ENCODE results near the gene RNASE12. TPM values are rescaled to one million over a fixed set of nuclear protein-coding genes. Genes with fewer than 3 reads are reported as not detected.

Gene RNASE12, protein sequence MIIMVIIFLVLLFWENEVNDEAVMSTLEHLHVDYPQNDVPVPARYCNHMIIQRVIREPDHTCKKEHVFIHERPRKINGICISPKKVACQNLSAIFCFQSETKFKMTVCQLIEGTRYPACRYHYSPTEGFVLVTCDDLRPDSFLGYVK
- total RNA-seq (not detected), polyA plus RNA-seq (not detected)

DNA sequence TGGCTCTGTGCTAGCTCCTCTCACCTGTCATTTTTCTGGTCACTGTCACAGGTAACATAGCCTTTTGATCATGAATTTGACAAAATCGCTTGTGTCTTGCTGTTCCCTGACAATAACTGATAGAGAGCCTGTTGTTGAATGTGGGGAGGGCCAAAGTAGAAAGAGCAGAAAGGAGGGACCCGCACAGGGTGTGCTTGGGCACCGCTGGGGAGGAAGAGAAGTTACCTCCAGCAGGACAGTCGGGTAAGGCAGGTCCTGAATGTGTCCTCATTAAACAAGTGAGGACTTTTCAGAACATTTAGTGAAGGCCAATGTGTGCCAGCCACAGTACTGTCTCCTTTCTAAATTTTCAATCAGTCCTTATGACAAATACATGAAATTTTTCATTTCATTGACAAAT lies at the start of gene RNASE12:
RNASE12 (minus strand) TSS at position 142 of the 400 bp plus-strand sequence. CDS start 653 bp downstream, outside the sequence.
- H3K4me1 ChIP-seq (ENCODE audit: insufficient read depth) = no peaks in the 10 kb centered on the region
- no peaks in the 10 kb centered on the region for H3K36me3 ChIP-seq (ENCODE audit: insufficient read depth)
- H3K27ac ChIP-seq (ENCODE audit: low read depth) = no peak within 1 kb of the TSS
- no peak for DNase-seq (ENCODE audit: extremely low spot score)
- H3K4me3 ChIP-seq (ENCODE audit: low read depth, low read length) = no peak within 1 kb of the TSS
- 81% methylated on average over 4 of the region's 4 CpGs for WGBS

DNA sequence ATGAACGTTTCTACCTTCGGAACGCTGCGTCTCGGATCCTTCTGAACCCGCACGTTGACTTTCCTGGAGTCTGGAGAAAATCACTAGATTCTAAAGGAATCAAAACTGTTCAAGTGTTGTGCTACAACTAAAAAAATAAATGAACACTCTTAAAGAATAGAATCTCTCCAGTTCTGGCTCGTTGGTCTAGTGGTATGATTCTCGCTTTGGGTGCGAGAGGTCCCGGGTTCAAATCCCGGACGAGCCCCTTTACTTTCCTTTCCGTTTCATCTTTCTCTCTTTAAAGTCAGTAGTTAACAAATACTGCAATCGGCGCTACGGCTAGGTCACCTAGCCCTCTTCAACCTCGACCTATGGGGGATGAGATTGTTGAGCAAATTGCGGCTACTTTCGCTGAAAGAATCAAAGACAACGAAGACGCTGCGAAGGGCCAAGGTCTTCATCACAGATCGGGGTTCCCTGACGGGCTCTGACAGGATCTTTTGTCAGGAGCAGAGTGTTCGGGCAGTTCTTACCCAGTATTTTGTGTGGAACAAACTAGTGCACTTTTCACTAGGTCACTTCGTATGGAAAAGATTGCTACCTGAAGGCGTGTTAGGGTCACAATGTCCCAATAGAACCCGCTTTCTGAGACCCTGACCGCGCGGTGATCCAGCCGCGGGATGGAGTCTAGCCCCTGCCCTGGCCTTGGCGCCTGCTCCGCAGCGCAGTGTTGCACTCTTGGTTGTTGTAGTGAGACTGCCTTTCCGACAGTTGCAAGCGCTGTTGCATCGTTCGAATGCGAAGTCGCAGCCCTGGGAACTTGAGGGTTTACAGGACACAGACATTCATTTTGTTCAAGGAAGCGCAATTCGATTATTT lies 41.9 kb upstream of the RNASE12 start:
- Histone ChIP-seq H3K4me1 (ENCODE audit: insufficient read depth) (peaks cover 2% of the 10 kb centered on the region), H3K27ac (ENCODE audit: low read depth) (no peak overlapping the region), H3K4me3 (ENCODE audit: low read depth, low read length) (no peak overlapping the region), H3K36me3 (ENCODE audit: insufficient read depth) (no peaks in the 10 kb centered on the region)
- DNase-seq (ENCODE audit: extremely low spot score) = no peak
- 3% methylated on average over 45 of the region's 45 CpGs for WGBS

DNA sequence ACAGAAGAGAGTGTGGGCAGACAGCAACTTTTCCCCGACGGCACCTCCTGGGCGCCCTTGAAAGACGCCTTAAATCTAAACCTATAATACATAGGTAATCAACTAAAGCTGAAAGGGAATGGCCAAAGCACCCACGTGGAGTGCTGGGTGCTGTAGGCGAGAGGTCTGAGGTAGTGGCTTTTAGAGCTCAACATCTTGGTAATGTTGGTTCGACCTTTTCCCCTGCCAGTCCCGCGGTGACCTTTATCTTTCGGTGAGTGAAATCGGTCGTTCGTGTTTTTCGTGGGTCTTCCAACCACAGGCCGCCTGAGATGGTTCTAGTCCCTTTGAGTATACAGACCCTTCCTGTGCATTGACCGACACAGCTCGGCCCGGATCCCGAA lies 41.3 kb upstream of the RNASE12 start:
- Histone ChIP-seq H3K36me3 (ENCODE audit: insufficient read depth) (no peaks in the 10 kb centered on the region), H3K4me1 (ENCODE audit: insufficient read depth) (peaks cover 2% of the 10 kb centered on the region), H3K4me3 (ENCODE audit: low read depth, low read length) (no peak overlapping the region), H3K27ac (ENCODE audit: low read depth) (no peak overlapping the region)
- WGBS = under 1% methylated on average over 19 of the region's 19 CpGs
- DNase-seq (ENCODE audit: extremely low spot score) = no peak

DNA sequence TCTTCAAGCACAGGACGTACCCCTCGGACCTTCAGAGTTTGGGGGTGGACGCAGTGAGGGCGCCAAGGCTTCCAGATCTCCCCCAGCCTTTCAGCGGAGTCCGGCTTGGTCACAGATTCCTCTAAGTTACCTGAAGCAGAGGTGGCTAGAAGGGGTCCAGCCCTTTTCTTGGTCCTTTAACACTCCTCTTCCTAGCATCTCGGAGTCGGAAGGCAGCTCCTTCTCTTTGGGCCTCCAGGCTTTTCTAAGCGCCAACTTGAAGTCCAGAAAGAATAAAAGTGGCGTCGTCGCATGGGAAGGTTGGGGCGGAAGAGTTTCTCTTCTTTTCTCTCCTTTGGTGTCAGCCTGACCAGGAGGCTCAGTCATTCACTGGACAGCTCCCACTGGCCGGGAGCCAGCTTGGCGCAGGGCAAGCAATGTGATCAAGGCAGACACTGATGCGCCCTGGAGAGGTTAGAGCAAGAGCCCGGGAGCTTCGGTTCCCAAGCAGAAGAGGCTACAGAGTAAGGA lies 40.8 kb upstream of the RNASE12 start:
- Histone ChIP-seq H3K4me1 (ENCODE audit: insufficient read depth) (peaks cover 2% of the 10 kb centered on the region), H3K27ac (ENCODE audit: low read depth) (no peak overlapping the region)
- under 1% methylated on average over 18 of the region's 18 CpGs for WGBS

DNA sequence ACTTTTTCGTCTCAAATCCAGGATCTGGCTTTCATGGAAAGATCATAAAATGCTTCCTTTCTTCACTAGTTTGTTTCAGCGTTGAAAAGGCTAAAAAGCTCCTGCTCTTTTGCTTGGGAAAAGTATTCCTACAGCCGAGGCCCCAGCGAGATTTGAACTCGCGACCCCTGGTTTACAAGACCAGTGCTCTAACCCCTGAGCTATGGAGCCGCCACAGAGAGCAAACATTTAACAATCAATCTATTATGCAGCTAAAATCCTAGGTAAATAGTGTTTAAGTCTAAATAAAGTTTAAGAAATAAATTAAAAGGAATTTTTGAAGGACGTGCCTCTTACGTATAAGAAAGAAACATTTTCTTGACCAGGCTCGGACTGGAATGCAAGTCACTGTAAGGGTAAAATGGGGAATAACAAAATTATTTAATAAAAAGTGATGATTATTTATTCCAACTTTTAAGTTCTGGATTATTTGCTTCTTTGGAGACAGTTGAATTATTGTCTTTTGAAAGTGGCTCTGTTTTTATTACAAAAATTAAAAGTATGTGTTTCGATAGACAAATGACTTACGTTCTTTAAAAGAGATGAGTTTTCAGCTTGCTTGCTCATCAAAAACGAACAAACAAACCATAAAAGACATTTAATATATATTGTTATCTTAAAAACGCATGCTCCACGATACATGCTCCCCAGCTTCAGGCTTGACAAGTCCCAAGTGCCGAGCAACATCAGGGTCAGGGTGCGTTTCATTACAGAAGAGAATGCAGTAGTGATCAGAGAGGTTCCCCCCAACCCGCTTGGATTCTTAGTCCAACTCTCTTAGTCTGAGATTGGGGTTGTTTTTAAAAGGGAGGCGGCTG lies 40.1 kb upstream of the RNASE12 start:
- H3K4me3 ChIP-seq (ENCODE audit: low read depth, low read length) = no peak overlapping the region
- WGBS = 1% methylated on average over 19 of the region's 19 CpGs
- DNase-seq (ENCODE audit: extremely low spot score) = no peak
- H3K4me1 ChIP-seq (ENCODE audit: insufficient read depth) = peaks cover 2% of the 10 kb centered on the region
- no peaks in the 10 kb centered on the region for H3K36me3 ChIP-seq (ENCODE audit: insufficient read depth)
- H3K27ac ChIP-seq (ENCODE audit: low read depth) = no peak overlapping the region

More for the DNA sequence above, 40.8 kb upstream of the RNASE12 start:
- DNase-seq (ENCODE audit: extremely low spot score) = no peak
- no peaks in the 10 kb centered on the region for H3K36me3 ChIP-seq (ENCODE audit: insufficient read depth)
- H3K4me3 ChIP-seq (ENCODE audit: low read depth, low read length) = no peak overlapping the region

DNA sequence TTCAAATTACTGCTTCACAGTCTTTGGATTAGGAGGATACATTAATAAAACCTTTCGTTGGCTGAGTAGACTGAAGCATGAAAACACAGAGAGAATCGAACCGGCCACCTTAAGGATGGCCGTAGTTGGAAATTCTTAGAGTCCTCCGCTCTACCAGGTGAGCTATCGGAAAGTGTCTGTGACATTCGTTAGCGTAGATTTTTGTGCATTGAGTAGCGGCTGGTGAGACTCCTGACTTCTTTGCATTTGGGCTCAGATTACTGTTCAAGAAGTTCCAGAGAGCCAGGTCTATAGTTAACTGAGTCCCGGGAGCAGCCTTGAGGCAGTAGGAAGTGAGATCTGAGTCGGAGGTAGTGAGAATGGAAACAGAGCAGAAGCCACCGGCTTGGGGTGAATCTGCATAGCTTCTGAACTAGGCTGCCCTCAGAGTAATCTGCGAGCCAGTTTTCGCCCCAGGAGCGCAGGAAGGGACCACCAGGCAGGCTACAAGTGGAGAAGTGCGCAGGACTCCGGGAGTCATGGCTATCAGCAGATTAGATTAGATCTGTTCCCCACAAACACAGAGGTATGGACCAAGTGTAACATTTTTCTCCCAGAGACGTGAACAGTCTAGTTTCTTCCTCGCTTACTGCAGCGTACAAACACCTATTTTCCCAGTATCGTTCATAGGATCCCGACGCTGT lies 39.3 kb upstream of the RNASE12 start:
- peaks cover 2% of the 10 kb centered on the region for H3K4me1 ChIP-seq (ENCODE audit: insufficient read depth)
- DNase-seq (ENCODE audit: extremely low spot score) = no peak
- 2% methylated on average over 23 of the region's 23 CpGs for WGBS

DNA sequence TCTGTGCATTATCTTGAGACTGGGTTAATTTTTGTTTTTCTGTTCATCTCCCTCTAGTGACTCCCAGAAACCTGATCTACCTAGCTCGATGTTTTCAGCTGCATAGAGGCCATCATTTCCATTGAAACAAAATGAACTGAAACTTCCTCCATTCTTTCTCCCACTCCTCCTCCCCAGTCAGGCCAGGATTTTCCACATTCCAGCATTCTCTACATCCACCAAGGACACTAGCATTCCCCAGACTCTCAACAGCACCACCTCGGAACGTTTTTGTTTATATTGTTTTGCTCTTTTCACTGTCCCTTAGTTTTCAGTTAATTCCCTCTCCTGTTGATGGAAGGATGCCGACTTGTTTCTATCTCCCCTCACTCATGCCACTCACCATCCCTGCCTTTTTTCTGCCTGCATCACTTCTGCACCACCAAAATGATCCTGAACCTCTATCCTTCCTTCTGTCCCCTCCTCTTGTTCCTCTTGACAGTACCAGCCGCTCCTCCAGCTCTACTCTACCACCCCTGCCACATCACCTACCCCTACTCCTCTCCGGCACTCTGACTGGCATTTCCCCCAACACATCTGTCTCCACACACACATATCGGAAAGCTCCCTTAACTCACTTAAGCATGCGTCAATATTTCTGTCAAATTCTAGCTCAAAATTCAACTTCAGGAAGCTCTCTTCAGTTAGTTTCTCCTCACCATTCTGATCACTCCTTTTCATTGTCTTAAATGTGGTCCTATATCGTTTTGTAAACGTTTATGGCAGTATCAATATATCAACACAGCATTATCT lies 37.1 kb upstream of the RNASE12 start:
- no peak overlapping the region for H3K4me3 ChIP-seq (ENCODE audit: low read depth, low read length)
- no peaks in the 10 kb centered on the region for H3K36me3 ChIP-seq (ENCODE audit: insufficient read depth)
- H3K4me1 ChIP-seq (ENCODE audit: insufficient read depth) = peaks cover 2% of the 10 kb centered on the region
- DNase-seq (ENCODE audit: extremely low spot score) = no peak
- 41% methylated on average over 10 of the region's 10 CpGs for WGBS
- H3K27ac ChIP-seq (ENCODE audit: low read depth) = no peak overlapping the region

More for the DNA sequence above, 39.3 kb upstream of the RNASE12 start:
- H3K36me3 ChIP-seq (ENCODE audit: insufficient read depth) = no peaks in the 10 kb centered on the region
- no peak overlapping the region for H3K27ac ChIP-seq (ENCODE audit: low read depth)
- H3K4me3 ChIP-seq (ENCODE audit: low read depth, low read length) = no peak overlapping the region

DNA sequence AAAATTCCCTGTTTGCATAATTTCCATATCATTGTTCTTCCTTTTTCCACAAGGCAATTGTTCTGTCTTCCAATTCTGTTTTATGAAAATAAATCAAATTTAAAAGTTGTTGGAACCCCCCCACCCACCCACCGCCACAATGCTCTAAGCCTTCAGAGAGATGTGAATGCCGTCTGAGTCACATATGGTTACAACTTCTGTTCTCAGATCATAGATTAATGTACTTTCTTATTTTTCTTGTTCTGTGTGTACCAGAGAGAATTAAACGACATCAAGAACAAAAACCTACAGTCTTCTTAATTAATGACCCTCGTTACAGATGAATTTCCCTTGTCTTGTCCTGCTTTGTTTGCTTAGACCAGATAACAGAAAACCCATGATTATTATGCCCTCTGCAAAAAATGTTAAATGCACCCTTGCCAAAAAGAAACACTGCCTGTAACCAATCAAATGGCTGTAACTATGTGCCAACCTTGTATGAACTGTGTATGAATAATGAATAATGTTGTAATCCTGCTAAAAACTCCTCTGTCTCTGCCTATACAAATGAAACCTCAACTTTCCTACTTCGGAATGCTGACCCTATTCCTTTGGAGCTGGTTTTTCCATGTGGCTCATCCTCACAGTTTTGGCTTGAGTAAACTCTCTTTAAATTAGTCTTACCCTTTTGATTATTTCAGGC lies 36.3 kb upstream of the RNASE12 start:
- H3K4me3 ChIP-seq (ENCODE audit: low read depth, low read length) = no peak overlapping the region
- no peak overlapping the region for H3K27ac ChIP-seq (ENCODE audit: low read depth)
- WGBS = 63% methylated on average over 5 of the region's 5 CpGs
- H3K36me3 ChIP-seq (ENCODE audit: insufficient read depth) = no peaks in the 10 kb centered on the region
- no peak for DNase-seq (ENCODE audit: extremely low spot score)
- peaks cover 2% of the 10 kb centered on the region for H3K4me1 ChIP-seq (ENCODE audit: insufficient read depth)

DNA sequence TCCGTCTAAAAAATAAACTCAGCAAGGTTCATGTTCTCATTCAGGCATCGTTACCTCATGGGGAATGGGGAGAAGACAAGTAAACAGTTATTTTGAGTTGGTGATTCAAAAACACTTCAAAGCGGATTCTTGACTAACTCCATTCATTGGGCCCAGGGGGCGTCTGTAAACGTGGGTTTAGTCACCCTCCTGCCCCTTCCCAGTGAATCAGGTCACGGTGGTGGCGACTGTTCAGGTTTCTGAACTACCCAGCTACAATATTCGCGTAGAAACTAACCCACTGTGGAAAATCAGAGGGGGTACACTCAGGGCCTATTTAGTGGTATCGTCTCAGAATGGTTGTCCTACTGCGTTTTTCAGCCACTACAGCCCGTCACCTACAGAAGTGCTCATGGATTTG lies 35.1 kb upstream of the RNASE12 start:
- no peak overlapping the region for H3K4me3 ChIP-seq (ENCODE audit: low read depth, low read length)

DNA sequence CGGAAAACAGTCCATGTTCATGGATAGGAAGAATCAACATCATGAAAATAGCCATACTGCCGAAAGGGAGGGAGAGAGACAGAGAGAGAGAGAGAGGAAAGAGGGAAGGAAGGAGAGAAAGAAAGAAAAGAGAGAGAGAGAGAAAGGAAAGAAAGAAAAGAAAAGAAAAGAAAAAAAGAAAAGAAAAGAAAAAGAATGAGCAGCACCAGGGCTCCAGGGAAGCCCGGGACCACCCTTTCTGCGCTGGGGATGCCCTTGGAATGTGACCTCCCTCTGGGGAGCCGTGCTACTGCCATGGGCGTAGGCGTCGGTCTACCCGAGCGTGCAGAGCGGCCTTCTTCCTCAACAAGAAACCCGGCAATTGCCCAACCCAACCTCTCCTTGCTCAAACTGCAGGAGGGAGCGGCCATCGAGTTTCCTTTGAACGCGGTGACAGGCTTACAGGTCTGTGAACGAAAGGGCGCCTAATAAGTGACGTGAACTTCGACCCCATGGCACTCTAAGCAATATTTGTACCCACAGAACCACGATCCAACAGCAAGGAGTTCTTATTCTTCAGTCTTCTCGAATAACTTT lies 33.4 kb upstream of the RNASE12 start:
- DNase-seq (ENCODE audit: extremely low spot score) = no peak
- Histone ChIP-seq H3K4me3 (ENCODE audit: low read depth, low read length) (no peak overlapping the region), H3K27ac (ENCODE audit: low read depth) (no peak overlapping the region), H3K4me1 (ENCODE audit: insufficient read depth) (no peaks in the 10 kb centered on the region), H3K36me3 (ENCODE audit: insufficient read depth) (no peaks in the 10 kb centered on the region)
- WGBS = 10% methylated on average over 22 of the region's 22 CpGs

More for the DNA sequence above, 35.1 kb upstream of the RNASE12 start:
- no peaks in the 10 kb centered on the region for H3K4me1 ChIP-seq (ENCODE audit: insufficient read depth)
- no peak for DNase-seq (ENCODE audit: extremely low spot score)
- H3K36me3 ChIP-seq (ENCODE audit: insufficient read depth) = no peaks in the 10 kb centered on the region
- WGBS = 16% methylated on average over 12 of the region's 12 CpGs
- H3K27ac ChIP-seq (ENCODE audit: low read depth) = no peak overlapping the region

DNA sequence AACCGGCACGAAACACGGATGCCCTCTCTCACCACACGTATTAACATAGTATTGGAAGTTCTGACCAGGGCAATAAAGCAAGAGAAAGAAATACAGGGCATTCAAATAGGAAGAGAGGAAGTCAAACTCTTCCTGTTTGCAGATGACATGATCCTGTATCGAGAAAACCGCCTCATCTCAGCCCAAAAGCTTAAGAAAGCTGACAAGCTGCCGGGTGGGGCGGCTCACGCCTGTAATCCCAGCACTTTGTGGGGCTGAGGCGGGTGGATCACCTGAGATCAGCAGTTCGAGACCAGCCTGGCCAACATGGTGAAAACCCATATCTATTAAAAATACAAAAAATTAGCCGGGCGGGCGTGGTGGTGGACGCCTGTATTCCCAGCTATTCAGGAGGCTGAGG lies 32.6 kb upstream of the RNASE12 start:
- no peaks in the 10 kb centered on the region for H3K36me3 ChIP-seq (ENCODE audit: insufficient read depth)
- H3K27ac ChIP-seq (ENCODE audit: low read depth) = no peak overlapping the region
- no peak overlapping the region for H3K4me3 ChIP-seq (ENCODE audit: low read depth, low read length)
- DNase-seq (ENCODE audit: extremely low spot score) = no peak
- H3K4me1 ChIP-seq (ENCODE audit: insufficient read depth) = no peaks in the 10 kb centered on the region
- 48% methylated on average over 15 of the region's 15 CpGs for WGBS

DNA sequence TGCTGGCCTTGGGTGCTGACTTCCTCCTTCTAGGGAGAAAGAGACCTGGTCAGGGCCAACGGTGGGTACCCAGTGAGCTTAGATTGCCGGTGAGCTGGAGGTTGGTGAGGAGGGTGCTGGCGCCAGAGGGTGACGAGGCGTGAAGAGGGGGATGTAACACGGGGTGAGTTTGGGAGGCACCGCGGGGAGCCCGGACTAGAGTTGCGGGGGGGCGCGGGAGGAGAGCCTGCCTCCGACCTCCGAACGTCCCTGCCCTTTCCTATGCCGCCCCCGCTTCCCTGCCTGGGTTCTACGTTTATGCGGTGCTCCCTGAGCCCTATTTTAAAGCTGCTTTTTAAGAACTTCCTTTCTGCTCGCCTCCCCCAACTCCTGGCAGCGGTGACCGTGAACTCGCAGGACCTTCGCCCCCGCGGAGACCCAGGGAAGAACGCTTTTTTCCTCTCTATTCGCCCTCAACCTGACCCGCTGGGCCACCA lies 31.7 kb upstream of the RNASE12 start:
- H3K4me3 ChIP-seq (ENCODE audit: low read depth, low read length) = no peak overlapping the region
- 16% methylated on average over 29 of the region's 29 CpGs for WGBS
- H3K36me3 ChIP-seq (ENCODE audit: insufficient read depth) = no peaks in the 10 kb centered on the region
- H3K27ac ChIP-seq (ENCODE audit: low read depth) = no peak overlapping the region
- H3K4me1 ChIP-seq (ENCODE audit: insufficient read depth) = no peaks in the 10 kb centered on the region
- no peak for DNase-seq (ENCODE audit: extremely low spot score)
